ENCODE measurements around the gene RWDD1. TPM values are rescaled to one million over a fixed set of nuclear protein-coding genes. Genes with fewer than 3 reads are reported as not detected.

The RWDD1 gene
- total RNA-seq, 5 donors from 2014 or later (not counting 1 experiment from before 2014, with no cell fraction given) = 29.3 to 48.9 (median 35.8) TPM

DNA sequence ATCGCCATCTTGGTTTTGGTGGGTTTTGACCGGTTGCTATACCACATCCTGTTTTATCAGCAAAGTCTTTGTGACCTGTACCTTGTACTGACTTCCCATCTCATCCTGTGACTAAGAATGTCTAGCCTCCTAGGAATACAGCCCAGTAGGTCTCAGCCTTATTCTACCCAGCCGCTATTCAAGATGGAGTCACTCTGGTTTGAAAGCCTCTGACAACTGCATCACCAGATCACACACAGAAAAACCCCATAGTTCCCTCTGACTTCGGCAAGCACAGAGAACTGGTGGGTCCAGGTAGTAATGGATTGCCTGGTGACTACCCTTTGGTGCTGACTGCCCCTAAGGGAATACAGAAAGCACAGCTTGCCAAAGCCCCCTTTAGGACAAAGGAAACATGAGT lies 34.6 kb downstream of the RWDD1 start:
- Histone ChIP-seq H3K27me3 (replicated peaks in 1 of 2; ENCODE audit: control insufficient read depth in 2 of 2, extremely low read depth in 1 of 2, insufficient read depth in 2 of 2, low read length in 1 of 2) (peaks cover 0 to 5% of the 10 kb centered on the region in 2 experiments), H3K27ac (ENCODE audit: low read length) (no peak overlapping the region), H3K9me3 (no peaks in the 10 kb centered on the region), H3K4me1 (ENCODE audit: control insufficient read depth in 1 of 2, extremely low read depth in 1 of 2, insufficient read depth in 2 of 2, low read length in 2 of 2) (no peaks in the 10 kb centered on the region), H3K36me3 (ENCODE audit: control insufficient read depth in 2 of 2, extremely low read depth in 1 of 2, insufficient read depth in 1 of 2, low read length in 1 of 2) (peaks cover 0 to 4% of the 10 kb centered on the region in 2 donors), H3K4me3 (ENCODE audit: control insufficient read depth in 1 of 2, extremely low read depth in 1 of 2, low read length in 1 of 2) (no peak overlapping the region)
- Mint-ChIP-seq H3K4me3 (no peak overlapping the region), H3K4me1 (no peaks in the 10 kb centered on the region), H3K27me3 (peaks cover 0 to 19% of the 10 kb centered on the region in 2 donors), H3K36me3 (peaks cover 56% of the 10 kb centered on the region), H3K9me3 (peaks cover 6 to 20% (median 7%) of the 10 kb centered on the region in 3 donors), H3K27ac (no peak overlapping the region)
- CTCF ChIA-PET = no interaction called here
- POLR2A ChIA-PET = no interaction called here
- no peak for DNase-seq
- 89% methylated on average over 3 of the region's 4 CpGs for WGBS (ENCODE audit: insufficient coverage)
- no peak for ATAC-seq (replicated peaks in 1 of 4)

DNA sequence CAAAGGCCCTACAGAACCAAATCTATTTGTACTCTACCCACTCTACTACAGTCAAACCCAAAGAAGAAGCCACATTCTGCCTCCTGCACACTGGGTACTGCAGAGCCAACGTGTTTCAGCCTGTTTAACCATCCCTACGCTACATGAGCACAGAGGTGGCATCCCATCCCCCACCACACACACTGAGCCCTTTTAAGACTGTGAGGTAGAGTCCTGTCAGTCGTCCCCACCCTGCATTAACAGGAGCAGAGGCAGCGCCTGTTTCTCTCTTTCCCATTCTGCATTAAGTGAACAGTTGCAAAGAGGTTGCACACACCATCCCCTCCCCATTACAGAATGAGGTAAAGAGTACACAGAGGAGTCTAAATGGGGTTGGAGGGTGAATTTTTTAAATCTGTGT lies 39.8 kb downstream of the RWDD1 start:
- peaks cover 5 to 9% (median 7%) of the 10 kb centered on the region in 3 donors for H3K4me1 Mint-ChIP-seq
- H3K27ac Mint-ChIP-seq = no peak overlapping the region
- Histone ChIP-seq H3K4me3 (ENCODE audit: control insufficient read depth in 1 of 2, extremely low read depth in 1 of 2, low read length in 1 of 2) (no peak overlapping the region), H3K9me3 (no peaks in the 10 kb centered on the region), H3K27me3 (replicated peaks in 1 of 2; ENCODE audit: control insufficient read depth in 2 of 2, extremely low read depth in 1 of 2, insufficient read depth in 2 of 2, low read length in 1 of 2) (peaks cover 0 to 11% of the 10 kb centered on the region in 2 experiments), H3K27ac (ENCODE audit: low read length) (no peak overlapping the region), H3K4me1 (ENCODE audit: control insufficient read depth in 1 of 2, extremely low read depth in 1 of 2, insufficient read depth in 2 of 2, low read length in 2 of 2) (peaks cover 4 to 5% of the 10 kb centered on the region in 2 experiments), H3K36me3 (ENCODE audit: control insufficient read depth in 2 of 2, extremely low read depth in 1 of 2, insufficient read depth in 1 of 2, low read length in 1 of 2) (no peaks in the 10 kb centered on the region)
- DNase-seq = no peak
- H3K9me3 Mint-ChIP-seq = no peaks in the 10 kb centered on the region
- ChIA-PET CTCF (interaction anchor here in 1 of 2 donors (0.6 kb wide), 1 partner anchor 339 kb away, joined by 4 read pairs; no protein-coding TSS in a partner anchor), POLR2A (no interaction called here)
- no peak overlapping the region for H3K4me3 Mint-ChIP-seq
- peaks cover 0 to 27% of the 10 kb centered on the region in 2 donors for H3K27me3 Mint-ChIP-seq
- H3K36me3 Mint-ChIP-seq = peaks cover 15% of the 10 kb centered on the region
- ATAC-seq (replicated peaks in 1 of 4) = no peak
- WGBS (ENCODE audit: insufficient coverage) = 58% methylated on average over 2 of the region's 4 CpGs

DNA sequence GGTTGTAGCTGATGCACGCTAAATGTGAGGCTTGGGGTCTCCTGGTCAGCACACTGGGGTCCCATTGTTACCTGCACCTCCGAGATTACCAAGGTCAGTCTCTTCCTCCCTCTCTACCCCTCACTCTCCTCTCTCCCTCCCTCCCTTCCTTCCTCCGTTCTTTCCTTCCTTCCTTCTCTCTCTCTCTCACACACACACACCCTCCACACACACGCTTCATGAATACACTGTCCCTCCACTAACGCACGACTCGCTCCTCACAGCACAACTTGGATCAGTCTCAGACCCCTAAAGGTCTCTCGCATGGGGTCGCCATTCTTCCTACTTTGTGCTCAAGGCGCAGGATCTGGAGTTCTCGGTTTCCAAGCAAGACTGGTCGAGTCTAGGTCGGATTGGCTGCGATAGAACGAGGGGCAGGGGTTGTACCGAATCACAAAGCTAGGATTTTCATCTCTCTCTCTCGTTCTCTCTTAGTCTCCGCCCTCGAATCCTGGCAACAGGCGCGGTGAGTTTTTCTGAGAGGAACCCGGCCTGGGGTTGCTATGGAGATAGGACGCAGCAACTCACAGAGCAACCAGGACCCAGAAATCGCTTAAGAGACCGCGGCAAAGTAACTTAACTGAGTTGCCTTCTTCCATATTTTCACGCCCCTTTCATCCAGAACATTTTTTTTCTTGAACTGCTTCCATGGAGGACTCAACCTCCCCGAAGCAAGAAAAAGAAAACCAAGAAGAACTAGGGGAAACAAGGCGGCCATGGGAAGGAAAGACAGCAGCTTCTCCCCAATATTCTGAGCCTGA lies 44.8 kb downstream of the RWDD1 start, which contains the start of gene RSPH4A:
TSS of gene RSPH4A (plus strand) at position 543 of the 800 bp plus-strand sequence. CDS start at position 688, 145 bp downstream.
- H3K27me3 ChIP-seq (replicated peaks in 1 of 2; ENCODE audit: control insufficient read depth in 2 of 2, extremely low read depth in 1 of 2, insufficient read depth in 2 of 2, low read length in 1 of 2) = peaks cover 0 to 21% of the 10 kb centered on the region in 2 experiments
- Mint-ChIP-seq H3K9me3 (no peaks in the 10 kb centered on the region), H3K27me3 (peaks cover 0 to 8% of the 10 kb centered on the region in 2 donors), H3K27ac (no peak within 1 kb of the TSS), H3K4me3 (peak within 1 kb of the TSS; percentile 80 to 88 (median 81)), H3K4me1 (peaks cover 19 to 23% (median 21%) of the 10 kb centered on the region in 3 donors), H3K36me3 (no peaks in the 10 kb centered on the region)
- no peaks in the 10 kb centered on the region for H3K36me3 ChIP-seq (ENCODE audit: control insufficient read depth in 2 of 2, extremely low read depth in 1 of 2, insufficient read depth in 1 of 2, low read length in 1 of 2)
- DNase-seq (peak; percentile 14 to 77 (median 58)), ATAC-seq (replicated peaks in 1 of 4) (peak; percentile 77 to 95 (median 92))
- WGBS (ENCODE audit: insufficient coverage) = under 1% methylated on average over 15 of the region's 29 CpGs
- no peaks in the 10 kb centered on the region for H3K9me3 ChIP-seq
- ChIA-PET CTCF (no interaction called here), POLR2A (interaction anchor here (0.6 kb wide), 2 partner anchors 46 to 1878 kb away, joined by 4 read pairs; no protein-coding TSS in a partner anchor)
- H3K4me3 ChIP-seq (ENCODE audit: control insufficient read depth in 1 of 2, extremely low read depth in 1 of 2, low read length in 1 of 2) = peak within 1 kb of the TSS; percentile 54 to 66
- H3K4me1 ChIP-seq (ENCODE audit: control insufficient read depth in 1 of 2, extremely low read depth in 1 of 2, insufficient read depth in 2 of 2, low read length in 2 of 2) = peaks cover 5 to 15% of the 10 kb centered on the region in 2 experiments
- no peak within 1 kb of the TSS for H3K27ac ChIP-seq (ENCODE audit: low read length)

DNA sequence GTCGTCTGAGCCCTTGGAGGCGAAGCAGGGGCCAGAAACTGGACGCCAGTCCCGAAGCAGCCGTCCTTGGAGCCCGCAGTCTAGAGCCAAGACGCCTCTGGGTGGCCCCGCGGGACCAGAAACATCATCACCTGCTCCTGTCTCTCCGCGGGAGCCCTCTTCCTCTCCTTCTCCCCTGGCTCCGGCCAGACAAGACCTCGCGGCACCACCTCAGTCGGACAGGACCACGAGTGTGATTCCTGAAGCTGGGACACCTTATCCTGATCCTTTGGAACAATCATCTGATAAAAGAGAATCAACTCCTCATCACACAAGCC lies 45.4 kb downstream of the RWDD1 start:
- H3K4me3 ChIP-seq (ENCODE audit: control insufficient read depth in 1 of 2, extremely low read depth in 1 of 2, low read length in 1 of 2) = peak overlapping the region; percentile 54 to 66
- WGBS (ENCODE audit: insufficient coverage) = 3% methylated on average over 11 of the region's 16 CpGs
- no peaks in the 10 kb centered on the region for H3K9me3 ChIP-seq
- no peak overlapping the region for H3K27ac Mint-ChIP-seq
- peak overlapping the region; percentile 80 to 88 (median 81) for H3K4me3 Mint-ChIP-seq
- ATAC-seq (replicated peaks in 1 of 4) = peak; percentile 42 to 61 (median 57)
- ChIA-PET CTCF (no interaction called here), POLR2A (interaction anchor here in 1 of 2 donors (0.6 to 0.7 kb wide), 3 partner anchors 47 to 340 kb away, joined by 3 to 4 read pairs (median 3); no protein-coding TSS in a partner anchor)
- peaks cover 0 to 8% of the 10 kb centered on the region in 2 donors for H3K27me3 Mint-ChIP-seq
- peaks cover 19 to 23% (median 21%) of the 10 kb centered on the region in 3 donors for H3K4me1 Mint-ChIP-seq
- H3K9me3 Mint-ChIP-seq = no peaks in the 10 kb centered on the region
- peaks cover 5 to 15% of the 10 kb centered on the region in 2 experiments for H3K4me1 ChIP-seq (ENCODE audit: control insufficient read depth in 1 of 2, extremely low read depth in 1 of 2, insufficient read depth in 2 of 2, low read length in 2 of 2)
- no peaks in the 10 kb centered on the region for H3K36me3 ChIP-seq (ENCODE audit: control insufficient read depth in 2 of 2, extremely low read depth in 1 of 2, insufficient read depth in 1 of 2, low read length in 1 of 2)
- peaks cover 0 to 21% of the 10 kb centered on the region in 2 experiments for H3K27me3 ChIP-seq (replicated peaks in 1 of 2; ENCODE audit: control insufficient read depth in 2 of 2, extremely low read depth in 1 of 2, insufficient read depth in 2 of 2, low read length in 1 of 2)
- H3K27ac ChIP-seq (ENCODE audit: low read length) = no peak overlapping the region
- H3K36me3 Mint-ChIP-seq = no peaks in the 10 kb centered on the region
- DNase-seq = peak in 6 of 35 experiments; percentile 3 to 10 (median 9)

DNA sequence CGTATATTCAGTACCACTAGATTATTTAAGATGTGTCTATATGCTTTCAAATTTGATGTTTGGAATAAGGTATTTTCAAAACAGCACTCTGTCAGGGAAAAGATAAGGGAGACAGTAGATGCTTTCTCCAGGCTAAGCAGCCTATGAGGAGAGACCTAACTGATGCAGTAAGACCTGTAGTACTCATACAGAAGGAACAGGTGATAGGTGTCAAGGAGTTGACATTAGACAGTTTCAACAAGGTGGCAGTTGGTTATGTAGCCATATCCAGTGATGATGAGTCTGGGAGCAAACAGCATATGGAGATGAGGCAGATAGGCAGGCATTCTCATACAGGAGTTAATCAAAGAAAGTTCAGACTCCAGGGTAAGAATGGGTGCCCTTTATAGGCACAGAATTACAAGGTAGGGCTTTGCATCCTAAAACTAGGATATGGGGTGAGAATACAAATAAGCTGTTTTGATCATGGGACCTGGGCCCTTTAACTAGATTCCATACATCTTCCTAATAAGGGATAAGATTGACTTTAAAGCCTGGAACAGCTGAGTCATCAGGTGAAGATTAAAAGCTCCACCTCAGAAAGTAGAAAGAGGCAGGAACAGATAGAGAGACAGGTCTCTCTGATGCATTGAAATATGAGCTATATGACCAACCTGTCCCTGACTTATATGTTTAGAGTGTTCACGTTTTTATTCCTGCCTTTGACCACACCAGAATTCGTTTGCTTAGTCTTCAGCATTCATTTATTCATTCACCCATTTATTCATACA lies 52.9 kb downstream of the RWDD1 start:
- Histone ChIP-seq H3K27ac (ENCODE audit: low read length) (no peak overlapping the region), H3K36me3 (ENCODE audit: control insufficient read depth in 2 of 2, extremely low read depth in 1 of 2, insufficient read depth in 1 of 2, low read length in 1 of 2) (no peaks in the 10 kb centered on the region), H3K4me3 (ENCODE audit: control insufficient read depth in 1 of 2, extremely low read depth in 1 of 2, low read length in 1 of 2) (no peak overlapping the region), H3K4me1 (ENCODE audit: control insufficient read depth in 1 of 2, extremely low read depth in 1 of 2, insufficient read depth in 2 of 2, low read length in 2 of 2) (no peaks in the 10 kb centered on the region), H3K27me3 (replicated peaks in 1 of 2; ENCODE audit: control insufficient read depth in 2 of 2, extremely low read depth in 1 of 2, insufficient read depth in 2 of 2, low read length in 1 of 2) (peaks cover 0 to 4% of the 10 kb centered on the region in 2 experiments), H3K9me3 (no peaks in the 10 kb centered on the region)
- no CpG with 5 or more reads among the region's 3 CpGs for WGBS (ENCODE audit: insufficient coverage)
- Mint-ChIP-seq H3K9me3 (no peaks in the 10 kb centered on the region), H3K36me3 (no peaks in the 10 kb centered on the region), H3K4me1 (no peaks in the 10 kb centered on the region), H3K4me3 (no peak overlapping the region), H3K27ac (no peak overlapping the region), H3K27me3 (no peaks in the 10 kb centered on the region)
- no peak for ATAC-seq (replicated peaks in 1 of 4)
- POLR2A ChIA-PET = interaction anchor here in 1 of 2 donors (0.6 kb wide), 1 partner anchor 67 kb away, joined by 6 read pairs; no protein-coding TSS in a partner anchor
- no peak for DNase-seq
- CTCF ChIA-PET = interaction anchor here in 1 of 2 donors (0.5 to 1.1 kb wide), 2 partner anchors 15 to 87 kb away, joined by 3 read pairs; no protein-coding TSS in a partner anchor

GRCh38 chr6:116625872-116626271 lies 54.6 kb downstream of the RWDD1 start:
- no peak overlapping the region for H3K4me3 Mint-ChIP-seq
- H3K4me3 ChIP-seq (ENCODE audit: control insufficient read depth in 1 of 2, extremely low read depth in 1 of 2, low read length in 1 of 2) = no peak overlapping the region
- no peaks in the 10 kb centered on the region for H3K36me3 ChIP-seq (ENCODE audit: control insufficient read depth in 2 of 2, extremely low read depth in 1 of 2, insufficient read depth in 1 of 2, low read length in 1 of 2)
- H3K27me3 ChIP-seq (replicated peaks in 1 of 2; ENCODE audit: control insufficient read depth in 2 of 2, extremely low read depth in 1 of 2, insufficient read depth in 2 of 2, low read length in 1 of 2) = peaks cover 0 to 1% of the 10 kb centered on the region in 2 experiments
- ATAC-seq (replicated peaks in 1 of 4) (no peak), DNase-seq (no peak)
- no peak overlapping the region for H3K27ac ChIP-seq (ENCODE audit: low read length)
- ChIA-PET POLR2A (interaction anchor here in 1 of 2 donors (0.6 kb wide), 1 partner anchor 92 kb away, joined by 3 read pairs; no protein-coding TSS in a partner anchor), CTCF (no interaction called here)
- H3K9me3 ChIP-seq = no peaks in the 10 kb centered on the region
- H3K27me3 Mint-ChIP-seq = no peaks in the 10 kb centered on the region
- H3K9me3 Mint-ChIP-seq = no peaks in the 10 kb centered on the region
- peaks cover 0 to 9% (median 0%) of the 10 kb centered on the region in 3 donors for H3K4me1 Mint-ChIP-seq
- H3K4me1 ChIP-seq (ENCODE audit: control insufficient read depth in 1 of 2, extremely low read depth in 1 of 2, insufficient read depth in 2 of 2, low read length in 2 of 2) = no peaks in the 10 kb centered on the region
- H3K27ac Mint-ChIP-seq = no peak overlapping the region
- H3K36me3 Mint-ChIP-seq = no peaks in the 10 kb centered on the region
- WGBS (ENCODE audit: insufficient coverage) = 100% methylated on average over 2 of the region's 3 CpGs

Measured in T-cell (primary cell).